Hepatocyte (in vitro differentiated cells): ENCODE data around the gene LEFTY2. TPM values are rescaled to one million over a fixed set of nuclear protein-coding genes. Genes with fewer than 3 reads are reported as not detected.

Source experiments
- DNase-seq: peaks from one replicate; pipeline ENCODE4 v3.0.0-alpha.2; 2016; ENCODE audit warnings: low spot score
- H2AFZ ChIP-seq: fragments of 200-600 bp; sonication (generic); 2 replicates; pipeline ENCODE4 v1.6.0; 2016; ENCODE audit warnings: antibody characterized with exemption, mild to moderate bottlenecking
- H3K27ac ChIP-seq: fragments of 200-600 bp; sonication (generic); 2 replicates; pipeline ENCODE4 v1.5.1; 2016; ENCODE audit warnings: mild to moderate bottlenecking
- H3K27me3 ChIP-seq: fragments of 200-600 bp; sonication (generic); 2 replicates; pipeline ENCODE4 v1.6.1; 2016
- H3K36me3 ChIP-seq: fragments of 200-600 bp; sonication (generic); replicated peaks from 2 replicates; pipeline ENCODE4 v1.5.1; 2016; ENCODE audit warnings: low read depth; ENCODE audit not compliant: insufficient read depth
- H3K4me1 ChIP-seq: fragments of 200-600 bp; sonication (generic); 2 replicates; pipeline ENCODE4 v1.5.1; 2016; ENCODE audit warnings: mild to moderate bottlenecking, moderate library complexity; ENCODE audit not compliant: insufficient read depth
- H3K4me2 ChIP-seq: fragments of 200-600 bp; sonication (generic); 2 replicates; pipeline ENCODE4 v1.6.0; 2016
- H3K4me3 ChIP-seq: fragments of 200-600 bp; sonication (generic); 2 replicates; pipeline ENCODE4 v1.5.1; 2016; ENCODE audit warnings: mild to moderate bottlenecking
- H3K79me2 ChIP-seq: fragments of 200-600 bp; sonication (generic); 2 replicates; pipeline ENCODE4 v1.6.0; 2017; ENCODE audit warnings: mild to moderate bottlenecking
- H3K9me2 ChIP-seq: fragments of 200-600 bp; sonication (generic); replicated peaks from 2 replicates; pipeline ENCODE4 v1.6.0; 2017; ENCODE audit warnings: mild to moderate bottlenecking; ENCODE audit not compliant: insufficient read depth
- H3K9me3 ChIP-seq: fragments of 200-600 bp; sonication (generic); 2 replicates; pipeline ENCODE4 v1.5.1; 2016; ENCODE audit warnings: low read depth, mild to moderate bottlenecking
- H4K20me1 ChIP-seq: fragments of 200-600 bp; sonication (generic); 2 replicates; pipeline ENCODE4 v1.6.0; 2016; ENCODE audit warnings: mild to moderate bottlenecking; ENCODE audit not compliant: insufficient read depth, poor library complexity, severe bottlenecking
- EZH2 ChIP-seq: fragments of 200-600 bp; sonication (generic); IDR thresholded peaks from 2 replicates; pipeline ENCODE4 v1.6.1; 2016; ENCODE audit warnings: antibody characterized with exemption, mild to moderate bottlenecking, borderline replicate concordance
- EZH2phosphoT487 ChIP-seq: fragments of 200-600 bp; sonication (generic); IDR thresholded peaks from one replicate; pipeline ENCODE4 v1.6.1; 2018; ENCODE audit warnings: antibody characterized with exemption, mild to moderate bottlenecking, low read depth, moderate library complexity; ENCODE audit not compliant: unreplicated experiment, severe bottlenecking
- WGBS: methylation state at CpG from one replicate; pipeline ENCODE4 v1.1.6; 2016; ENCODE audit warnings: low lambda C conversion rate; ENCODE audit errors: missing lambda C conversion rate; 5-methylcytosine and 5-hydroxymethylcytosine counted together
- polyA plus RNA-seq: library from polyadenylated mRNA; unstranded; fragments of >200 nt; fragmentation: Nextera tagmentation; extraction: Ambion mirVana; gene quantifications from 2 replicates; pipeline ENCODE4 v1.2.1, GENCODE V29; 2016
- total RNA-seq: library from RNA; depleted of rRNA; stranded (reverse); fragments of >200 nt; gene quantifications from 2 replicates; pipeline ENCODE4 v1.2.3, GENCODE V29; 2014
- TF ChIP-seq, protein P1 (sequence below): fragments of 200-600 bp; sonication (generic); IDR thresholded peaks from 2 replicates; pipeline ENCODE4 v1.5.1; 2016; ENCODE audit warnings: antibody characterized with exemption, mild to moderate bottlenecking; ENCODE audit not compliant: poor library complexity

Gene LEFTY2
- total and polyA plus RNA-seq, 2 experiments from 2014 or later, result 0.60 to 1.1 TPM

GRCh38 chr1:225946082-225946620, 5.1 kb upstream of the LEFTY2 start:
- Histone ChIP-seq H3K4me3 (no peak overlapping the region), H3K9me2 (no peaks in the 10 kb centered on the region), H3K79me2 (no peaks in the 10 kb centered on the region), H4K20me1 (no peaks in the 10 kb centered on the region), H3K4me1 (peaks cover under 1% of the 10 kb centered on the region), H3K36me3 (no peaks in the 10 kb centered on the region), H3K27ac (no peak overlapping the region), H3K27me3 (peaks cover 26% of the 10 kb centered on the region), H3K9me3 (no peaks in the 10 kb centered on the region), H2AFZ (no peak overlapping the region), H3K4me2 (no peak overlapping the region)
- no peak for DNase-seq
- no peak for TF ChIP-seq EZH2phosphoT487
- TF ChIP-seq EZH2, result no peak
- TF ChIP-seq, protein P1, sequence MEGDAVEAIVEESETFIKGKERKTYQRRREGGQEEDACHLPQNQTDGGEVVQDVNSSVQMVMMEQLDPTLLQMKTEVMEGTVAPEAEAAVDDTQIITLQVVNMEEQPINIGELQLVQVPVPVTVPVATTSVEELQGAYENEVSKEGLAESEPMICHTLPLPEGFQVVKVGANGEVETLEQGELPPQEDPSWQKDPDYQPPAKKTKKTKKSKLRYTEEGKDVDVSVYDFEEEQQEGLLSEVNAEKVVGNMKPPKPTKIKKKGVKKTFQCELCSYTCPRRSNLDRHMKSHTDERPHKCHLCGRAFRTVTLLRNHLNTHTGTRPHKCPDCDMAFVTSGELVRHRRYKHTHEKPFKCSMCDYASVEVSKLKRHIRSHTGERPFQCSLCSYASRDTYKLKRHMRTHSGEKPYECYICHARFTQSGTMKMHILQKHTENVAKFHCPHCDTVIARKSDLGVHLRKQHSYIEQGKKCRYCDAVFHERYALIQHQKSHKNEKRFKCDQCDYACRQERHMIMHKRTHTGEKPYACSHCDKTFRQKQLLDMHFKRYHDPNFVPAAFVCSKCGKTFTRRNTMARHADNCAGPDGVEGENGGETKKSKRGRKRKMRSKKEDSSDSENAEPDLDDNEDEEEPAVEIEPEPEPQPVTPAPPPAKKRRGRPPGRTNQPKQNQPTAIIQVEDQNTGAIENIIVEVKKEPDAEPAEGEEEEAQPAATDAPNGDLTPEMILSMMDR, result no peak
- 67% methylated on average over 4 of the region's 4 CpGs for WGBS

DNA sequence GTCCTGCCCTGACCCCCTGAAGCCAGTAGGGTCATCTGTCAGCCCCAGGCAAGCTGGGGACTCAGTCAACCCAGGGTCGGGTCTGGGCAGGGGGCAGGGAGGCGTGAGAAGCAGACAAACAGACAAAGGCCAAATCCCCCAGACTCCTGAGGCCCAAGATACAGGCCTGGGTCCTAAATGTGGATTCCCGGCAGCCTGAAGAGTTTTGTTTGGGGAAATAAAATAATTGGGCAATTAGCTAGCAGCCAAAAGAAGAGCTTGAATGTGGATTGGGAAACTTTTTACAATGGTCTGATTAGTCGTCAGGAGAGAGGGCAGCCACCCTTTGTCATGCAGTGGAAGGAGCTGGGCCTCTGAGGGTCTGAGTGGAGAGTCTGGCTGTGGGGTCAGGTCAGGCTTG, 4.5 kb upstream of the LEFTY2 start:
- Histone ChIP-seq H3K4me2 (no peak overlapping the region), H4K20me1 (no peaks in the 10 kb centered on the region), H3K9me3 (no peaks in the 10 kb centered on the region), H3K4me1 (peaks cover 5% of the 10 kb centered on the region), H3K36me3 (no peaks in the 10 kb centered on the region), H3K4me3 (no peak overlapping the region), H2AFZ (no peak overlapping the region), H3K79me2 (no peaks in the 10 kb centered on the region), H3K27ac (no peak overlapping the region), H3K27me3 (peaks cover 20% of the 10 kb centered on the region), H3K9me2 (no peaks in the 10 kb centered on the region)
- DNase-seq, result no peak
- WGBS, result 64% methylated on average over 4 of the region's 4 CpGs
- TF ChIP-seq, protein P1, result no peak
- TF ChIP-seq EZH2phosphoT487 (no peak), EZH2 (no peak)

- Histone ChIP-seq H3K9me3 (no peaks in the 10 kb centered on the region), H3K4me2 (no peak overlapping the region), H3K9me2 (no peaks in the 10 kb centered on the region), H3K36me3 (no peaks in the 10 kb centered on the region), H3K4me1 (peaks cover 5% of the 10 kb centered on the region), H3K4me3 (no peak overlapping the region), H3K79me2 (no peaks in the 10 kb centered on the region), H3K27ac (no peak overlapping the region), H2AFZ (no peak overlapping the region), H3K27me3 (peaks cover 15% of the 10 kb centered on the region), H4K20me1 (no peaks in the 10 kb centered on the region)
- 81% methylated on average over 7 of the region's 7 CpGs for WGBS
- TF ChIP-seq, protein P1, result no peak
- TF ChIP-seq EZH2 (no peak), EZH2phosphoT487 (no peak)
- no peak for DNase-seq
These were observed 3.9 kb upstream of the LEFTY2 start for GRCh38 chr1:225944951-225945350.

GRCh38 chr1:225944387-225944786, 3.4 kb upstream of the LEFTY2 start:
- H3K36me3 ChIP-seq, result no peaks in the 10 kb centered on the region
- no peaks in the 10 kb centered on the region for H3K9me3 ChIP-seq
- no peak for TF ChIP-seq EZH2phosphoT487
- TF ChIP-seq EZH2, result no peak
- TF ChIP-seq, protein P1, result no peak
- H2AFZ ChIP-seq, result no peak overlapping the region
- H3K4me2 ChIP-seq, result no peak overlapping the region
- no peak overlapping the region for H3K4me3 ChIP-seq
- DNase-seq, result no peak
- H3K9me2 ChIP-seq, result no peaks in the 10 kb centered on the region
- no peak overlapping the region for H3K27ac ChIP-seq
- no peaks in the 10 kb centered on the region for H4K20me1 ChIP-seq
- H3K4me1 ChIP-seq, result peaks cover 5% of the 10 kb centered on the region
- H3K79me2 ChIP-seq, result no peaks in the 10 kb centered on the region
- H3K27me3 ChIP-seq, result peaks cover 15% of the 10 kb centered on the region
- WGBS, result 83% methylated on average over 2 of the region's 2 CpGs
